Adipocyte (in vitro differentiated cells): ENCODE data around the gene GSTM5.
"Not testable (repeated sequence)": the region's sequence is repeated elsewhere in the genome, so short reads cannot be mapped to it uniquely, and the experiment has no call there.

Experiments used
- DNase-seq: peaks from one replicate; pipeline ENCODE4 v3.0.0-alpha.2; 2015; ENCODE audit warnings: low read depth
- H3K27me3 ChIP-seq: replicated peaks from 2 replicates; pipeline ENCODE4 v1.7.0; 2013; ENCODE audit warnings: mild to moderate bottlenecking, low read length, moderate library complexity; ENCODE audit not compliant: control insufficient read depth, insufficient read depth
- H3K36me3 ChIP-seq: 2 replicates; pipeline ENCODE4 v1.7.0; 2013; ENCODE audit warnings: low read length, mild to moderate bottlenecking, moderate library complexity; ENCODE audit not compliant: control insufficient read depth, insufficient read depth, severe bottlenecking
- H3K4me1 ChIP-seq: 2 replicates; pipeline ENCODE4 v1.7.0; 2013; ENCODE audit warnings: mild to moderate bottlenecking, low read length, moderate library complexity; ENCODE audit not compliant: control insufficient read depth, insufficient read depth
- H3K4me3 ChIP-seq: 2 replicates; pipeline ENCODE4 v1.7.0; 2013; ENCODE audit warnings: mild to moderate bottlenecking, low read length, moderate library complexity
- H3K9ac ChIP-seq: 2 replicates; pipeline ENCODE4 v1.7.0; 2013; ENCODE audit warnings: mild to moderate bottlenecking, low read length, moderate library complexity
- H3K9me3 ChIP-seq: 2 replicates; pipeline ENCODE4 v1.7.0; 2013; ENCODE audit warnings: mild to moderate bottlenecking, low read length, moderate library complexity; ENCODE audit not compliant: control insufficient read depth

GSTM5 gene

DNA sequence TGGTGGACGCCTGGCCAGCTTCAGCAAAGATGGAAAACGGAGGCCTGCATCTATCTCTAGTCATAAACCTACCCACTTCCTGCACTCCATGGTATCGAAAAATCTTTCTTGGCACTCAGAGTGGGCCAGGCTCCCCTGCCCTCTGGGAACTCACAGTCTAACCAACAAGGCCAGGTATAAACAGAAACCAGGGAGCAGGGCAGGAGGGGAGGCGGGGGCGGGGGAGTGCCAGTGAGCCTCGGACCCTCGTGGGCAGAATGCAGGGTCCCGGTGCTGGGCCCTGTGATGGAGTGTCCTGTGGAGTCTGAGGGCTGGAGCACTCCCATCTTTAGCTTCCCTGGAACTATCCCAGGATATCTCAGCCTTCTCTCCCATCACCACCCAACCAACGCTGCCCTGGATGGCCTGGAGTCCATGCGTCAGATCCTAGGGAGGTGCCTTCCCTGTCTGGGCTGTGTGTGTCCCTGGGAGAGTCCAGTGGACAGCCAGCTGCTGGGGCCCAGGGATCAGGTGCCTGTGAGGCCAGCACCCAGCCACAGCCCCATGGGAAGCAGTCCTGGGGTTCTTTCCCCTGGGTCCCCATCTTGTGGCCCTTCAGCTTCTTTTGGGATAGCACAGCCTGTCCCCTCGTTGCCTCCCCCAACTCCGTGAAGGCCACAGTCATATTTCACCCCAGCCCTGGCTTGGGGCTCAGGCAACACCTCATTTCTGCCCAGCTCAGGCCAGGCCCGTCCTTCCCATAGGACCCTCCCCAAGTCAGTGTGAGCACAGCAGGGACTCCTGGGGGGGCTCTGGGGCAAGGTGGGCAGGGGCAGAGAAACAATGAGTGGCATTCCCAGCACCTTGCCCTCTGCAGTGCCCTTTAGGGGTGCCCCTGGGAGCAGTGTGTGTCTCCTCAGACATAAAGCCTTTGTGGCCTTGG is 52.8 kb downstream of the GSTM5 start:
- Histone ChIP-seq H3K9me3 (no peaks in the 10 kb centered on the region), H3K4me1 (no peaks in the 10 kb centered on the region), H3K9ac (no peak overlapping the region), H3K4me3 (no peak overlapping the region), H3K36me3 (no peaks in the 10 kb centered on the region), H3K27me3 (peaks cover 4% of the 10 kb centered on the region)
- no peak for DNase-seq

DNA sequence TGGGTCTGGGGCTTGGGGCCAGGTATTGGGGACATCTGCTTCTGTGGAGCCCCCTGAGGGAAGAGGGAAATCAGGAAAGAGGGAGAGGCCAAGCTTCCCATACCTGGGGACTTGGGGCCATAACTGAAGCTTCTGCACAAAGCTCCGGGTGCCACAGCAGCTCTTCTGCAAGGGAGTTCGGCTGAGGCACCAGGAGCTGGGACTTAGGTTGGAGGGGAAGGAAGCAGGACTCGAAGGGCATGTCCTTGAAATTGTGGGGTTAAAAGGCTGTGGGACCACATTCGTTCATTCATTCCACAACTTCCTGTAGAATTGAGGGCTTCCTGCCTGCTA is 53.4 kb downstream of the GSTM5 start:
- H3K4me3 ChIP-seq: no peak overlapping the region

DNA sequence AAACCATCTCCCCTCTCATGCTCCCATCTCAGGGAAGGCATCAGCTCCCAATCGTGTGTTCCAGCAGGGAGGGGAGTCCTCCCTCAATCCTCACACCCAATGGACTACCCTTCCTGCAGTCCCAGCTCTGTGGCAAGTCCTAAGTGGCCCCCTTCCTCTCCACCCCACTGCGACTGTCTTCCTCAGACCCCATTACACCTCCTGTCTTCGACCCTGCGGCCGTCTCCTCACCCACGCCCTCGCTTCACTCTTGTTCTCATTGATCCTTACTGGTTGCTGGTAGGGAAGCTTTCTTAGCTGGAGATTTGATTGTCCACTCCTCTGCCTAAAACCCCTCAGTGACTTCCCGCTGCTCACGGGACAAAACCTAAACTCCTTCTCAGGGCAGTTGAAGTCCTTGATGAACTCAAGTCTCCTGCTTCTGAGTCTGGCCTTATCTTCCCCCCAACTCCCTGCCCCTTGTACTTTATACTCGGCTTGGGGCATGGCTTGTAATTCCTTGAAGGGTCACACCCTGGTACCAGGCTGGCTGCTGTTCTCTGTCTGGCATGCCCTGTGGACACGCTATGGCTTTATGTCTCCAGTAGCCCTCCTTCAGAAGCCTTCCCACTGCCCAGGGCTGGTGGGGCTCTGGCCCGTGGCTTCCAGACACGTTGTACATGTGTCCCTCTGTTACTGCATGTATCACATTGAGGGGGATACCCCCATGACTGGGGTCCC is 54.0 kb downstream of the GSTM5 start:
- Histone ChIP-seq H3K4me3 (no peak overlapping the region), H3K9ac (no peak overlapping the region), H3K27me3 (peaks cover 4% of the 10 kb centered on the region), H3K9me3 (no peaks in the 10 kb centered on the region), H3K4me1 (no peaks in the 10 kb centered on the region), H3K36me3 (no peaks in the 10 kb centered on the region)
- no peak for DNase-seq

More for the DNA sequence above, 53.4 kb downstream of the GSTM5 start:
- H3K27me3 ChIP-seq: peaks cover 4% of the 10 kb centered on the region
- no peaks in the 10 kb centered on the region for H3K36me3 ChIP-seq
- no peak for DNase-seq
- H3K9ac ChIP-seq: no peak overlapping the region
- no peaks in the 10 kb centered on the region for H3K4me1 ChIP-seq
- no peaks in the 10 kb centered on the region for H3K9me3 ChIP-seq

GRCh38 chr1:109766991-109767636 is 55.1 kb downstream of the GSTM5 start:
- not testable (repeated sequence) for H3K9ac ChIP-seq, H3K36me3 ChIP-seq, H3K4me3 ChIP-seq, H3K9me3 ChIP-seq, H3K27me3 ChIP-seq, DNase-seq, H3K4me1 ChIP-seq
